ENCODE results near the gene RCN2.

RCN2 gene

GRCh38 chr15:76973906-76974305 is 42.4 kb downstream of the RCN2 start:
- no peak for DNase-seq (ENCODE audit: low spot score)

- no peak for DNase-seq (ENCODE audit: low spot score)
Measured at GRCh38 chr15:76974456-76975036, 43.0 kb downstream of the RCN2 start.

- no peak for DNase-seq (ENCODE audit: low spot score)
Measured at GRCh38 chr15:76976141-76976540, 44.6 kb downstream of the RCN2 start.

- no peak for DNase-seq (ENCODE audit: low spot score)
Measured at GRCh38 chr15:76976572-76977270, 45.2 kb downstream of the RCN2 start.

GRCh38 chr15:76978522-76979330 is 47.2 kb downstream of the RCN2 start:
- DNase-seq (ENCODE audit: low spot score): no peak

GRCh38 chr15:76979331-76979925 is 47.9 kb downstream of the RCN2 start:
- no peak for DNase-seq (ENCODE audit: low spot score)

- no peak for DNase-seq (ENCODE audit: low spot score)
Measured at GRCh38 chr15:76979996-76980520, 48.5 kb downstream of the RCN2 start.

GRCh38 chr15:76982356-76982755 is 50.8 kb downstream of the RCN2 start:
- no peak for DNase-seq (ENCODE audit: low spot score)

GRCh38 chr15:76982756-76983155 is 51.2 kb downstream of the RCN2 start:
- no peak for DNase-seq (ENCODE audit: low spot score)

GRCh38 chr15:76983590-76984375 is 52.2 kb downstream of the RCN2 start:
- DNase-seq (ENCODE audit: low spot score): no peak

- DNase-seq (ENCODE audit: low spot score): no peak
Measured at GRCh38 chr15:76986743-76987142, 55.2 kb downstream of the RCN2 start.

GRCh38 chr15:76987276-76987675 is 55.7 kb downstream of the RCN2 start:
- no peak for DNase-seq (ENCODE audit: low spot score)

GRCh38 chr15:76987896-76988860 is 56.6 kb downstream of the RCN2 start:
- DNase-seq (ENCODE audit: low spot score): peak; percentile 35

GRCh38 chr15:76988867-76989780 is 57.6 kb downstream of the RCN2 start:
- peak; percentile 69 for DNase-seq (ENCODE audit: low spot score)

GRCh38 chr15:76991048-76991447 is 59.5 kb downstream of the RCN2 start:
- DNase-seq (ENCODE audit: low spot score): no peak

GRCh38 chr15:76991741-76992645 is 60.4 kb downstream of the RCN2 start:
- peak; percentile 75 for DNase-seq (ENCODE audit: low spot score)

GRCh38 chr15:76993114-76993725 is 61.7 kb downstream of the RCN2 start:
- no peak for DNase-seq (ENCODE audit: low spot score)

- DNase-seq (ENCODE audit: low spot score): no peak
Measured at GRCh38 chr15:76994001-76994400, 62.5 kb downstream of the RCN2 start.
